GM06990 (cell line): ENCODE results near the gene KRTAP26-1.

Experiments
- DNase-seq: peaks from one replicate; pipeline ENCODE4 v3.0.0-alpha.2; 2011; ENCODE audit not compliant: insufficient read length; ENCODE audit errors: extremely low read depth
- H3K27me3 ChIP-seq: replicated peaks from 2 replicates; pipeline ENCODE4 v1.6.0; 2011; ENCODE audit warnings: low read length; ENCODE audit not compliant: control insufficient read depth, insufficient read depth
- H3K36me3 ChIP-seq: 2 replicates; pipeline ENCODE4 v1.5.1; 2011; ENCODE audit warnings: low read length; ENCODE audit not compliant: control insufficient read depth, insufficient read depth
- H3K4me3 ChIP-seq: replicated peaks from 2 replicates; pipeline ENCODE4 v1.5.1; 2011; ENCODE audit warnings: low read depth, mild to moderate bottlenecking, control low read depth, low read length
- CTCF ChIP-seq: IDR thresholded peaks from 2 replicates; pipeline ENCODE4 v1.5.1; 2011; ENCODE audit warnings: low read length, control low read depth, mild to moderate bottlenecking, inconsistent platforms; ENCODE audit not compliant: insufficient read depth, poor library complexity, severe bottlenecking

Gene KRTAP26-1

DNA sequence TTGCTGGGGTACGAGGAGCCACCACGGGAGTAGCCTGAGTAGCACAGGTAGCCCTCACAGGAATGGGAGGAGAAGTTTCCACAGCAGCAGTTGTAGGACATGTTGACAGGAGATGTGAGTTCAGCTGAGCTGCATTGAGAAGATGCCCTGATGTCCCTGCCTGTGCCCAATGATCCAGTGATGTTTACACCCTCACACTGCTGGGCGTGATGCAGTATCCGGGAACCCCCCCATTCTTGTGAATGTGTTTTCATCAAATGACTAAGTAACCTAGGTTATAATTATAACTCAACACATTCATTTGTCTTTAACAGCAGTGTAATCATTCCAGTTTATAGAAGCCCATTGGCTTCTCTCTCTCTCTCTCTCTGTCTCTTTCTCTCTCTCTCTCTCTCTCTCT lies 28.4 kb upstream of the KRTAP26-1 start, which contains the start of gene KRTAP23-1:
KRTAP23-1 (minus strand) TSS at position 101 of the 400 bp plus-strand sequence; CDS start at position 101, 0 bp downstream.
- Histone ChIP-seq H3K36me3 (no peaks in the 10 kb centered on the region), H3K27me3 (no peaks in the 10 kb centered on the region), H3K4me3 (no peak within 1 kb of the TSS)
- TF ChIP-seq CTCF, result no peak
- DNase-seq, result no peak

GRCh38 chr21:30345014-30345413 lies 24.9 kb upstream of the KRTAP26-1 start:
- no peak for TF ChIP-seq CTCF
- no peaks in the 10 kb centered on the region for H3K27me3 ChIP-seq
- H3K36me3 ChIP-seq, result no peaks in the 10 kb centered on the region
- no peak for DNase-seq
- H3K4me3 ChIP-seq, result no peak overlapping the region

- H3K4me3 ChIP-seq, result no peak overlapping the region
- no peak for DNase-seq
- no peaks in the 10 kb centered on the region for H3K36me3 ChIP-seq
- TF ChIP-seq CTCF, result peak; percentile 61
- no peaks in the 10 kb centered on the region for H3K27me3 ChIP-seq
These were observed 20.8 kb upstream of the KRTAP26-1 start for GRCh38 chr21:30340714-30341573.

- no peaks in the 10 kb centered on the region for H3K27me3 ChIP-seq
- DNase-seq, result no peak
- TF ChIP-seq CTCF, result no peak
- H3K36me3 ChIP-seq, result no peaks in the 10 kb centered on the region
- H3K4me3 ChIP-seq, result no peak overlapping the region
These were observed 18.6 kb upstream of the KRTAP26-1 start for GRCh38 chr21:30338717-30339116.

GRCh38 chr21:30337772-30338171 lies 17.7 kb upstream of the KRTAP26-1 start:
- no peak for DNase-seq

More at GRCh38 chr21:30337772-30338171, 17.7 kb upstream of the KRTAP26-1 start:
- no peaks in the 10 kb centered on the region for H3K27me3 ChIP-seq
- H3K36me3 ChIP-seq, result no peaks in the 10 kb centered on the region
- H3K4me3 ChIP-seq, result no peak overlapping the region
- no peak for TF ChIP-seq CTCF
